SK-N-SH treated with all-trans-retinoic acid at 6 μM for 48 hours (cell line): Measurements from ENCODE around the gene SFRP2.

ENCODE experiments used
- ARNTL ChIP-seq: fragments of 450-650 bp; formaldehyde crosslinking; IDR thresholded peaks from 2 replicates; pipeline ENCODE4 v1.5.0; 2020; ENCODE audit warnings: low read depth, mild to moderate bottlenecking, moderate library complexity, borderline replicate concordance
- BACH2 ChIP-seq: fragments of 250-450 bp; sonication (Bioruptor Pico); IDR thresholded peaks from 2 replicates; pipeline ENCODE4 v1.9.0; 2021; ENCODE audit warnings: mild to moderate bottlenecking, borderline replicate concordance
- CSDC2 ChIP-seq: fragments of 250-450 bp; sonication (Bioruptor Pico); IDR thresholded peaks from 2 replicates; pipeline ENCODE4 v1.5.0; 2020; ENCODE audit warnings: mild to moderate bottlenecking, moderate library complexity
- ESRRG ChIP-seq: fragments of 250-450 bp; sonication (Bioruptor Pico); IDR thresholded peaks from 2 replicates; pipeline ENCODE4 v1.6.1; 2021; ENCODE audit warnings: mild to moderate bottlenecking
- GLIS3 ChIP-seq: fragments of 250-450 bp; sonication (Bioruptor Pico); IDR thresholded peaks from 2 replicates; pipeline ENCODE4 v1.5.0; 2020; ENCODE audit warnings: mild to moderate bottlenecking, moderate library complexity
- RARB ChIP-seq: fragments of 250-450 bp; sonication (Bioruptor Pico); IDR thresholded peaks from 2 replicates; pipeline ENCODE4 v1.8.0; 2021; ENCODE audit warnings: mild to moderate bottlenecking, moderate library complexity
- SNAI2 ChIP-seq: fragments of 250-450 bp; sonication (Bioruptor Pico); IDR thresholded peaks from 2 replicates; pipeline ENCODE4 v1.5.0; 2020; ENCODE audit warnings: mild to moderate bottlenecking, moderate library complexity
- ZC3H10 ChIP-seq: fragments of 250-450 bp; sonication (Bioruptor Pico); IDR thresholded peaks from 2 replicates; pipeline ENCODE4 v1.5.1; 2021; ENCODE audit warnings: mild to moderate bottlenecking, moderate library complexity
- ZFP3 ChIP-seq: fragments of 250-450 bp; sonication (Bioruptor Pico); IDR thresholded peaks from 2 replicates; pipeline ENCODE4 v1.5.0; 2020; ENCODE audit warnings: mild to moderate bottlenecking, moderate library complexity
- ZNF70 ChIP-seq: fragments of 450-650 bp; formaldehyde crosslinking; IDR thresholded peaks from 2 replicates; pipeline ENCODE4 v1.5.0; 2020; ENCODE audit warnings: mild to moderate bottlenecking, moderate library complexity
- TF ChIP-seq, protein P1 (sequence below): fragments of 250-450 bp; sonication (Bioruptor Pico); IDR thresholded peaks from 2 replicates; pipeline ENCODE4 v1.8.0; 2020; ENCODE audit warnings: mild to moderate bottlenecking, moderate library complexity, borderline replicate concordance
- TF ChIP-seq, protein P2 (sequence below): fragments of 250-450 bp; sonication (Bioruptor Pico); IDR thresholded peaks from 2 replicates; pipeline ENCODE4 v1.5.1; 2020; ENCODE audit warnings: low read depth, mild to moderate bottlenecking, moderate library complexity

GRCh38 chr4:153809307-153809706 lies 20.4 kb upstream of the SFRP2 start:
- TF ChIP-seq CSDC2 (CRISPR knock-in tag) (no peak), RARB (CRISPR knock-in tag) (no peak), ZC3H10 (CRISPR knock-in tag) (no peak), GLIS3 (no peak), BACH2 (CRISPR knock-in tag) (no peak), ZFP3 (no peak), ARNTL (CRISPR knock-in tag) (no peak), ESRRG (CRISPR knock-in tag) (no peak), SNAI2 (CRISPR knock-in tag) (no peak), ZNF70 (CRISPR knock-in tag) (no peak)
- TF ChIP-seq, protein P1, sequence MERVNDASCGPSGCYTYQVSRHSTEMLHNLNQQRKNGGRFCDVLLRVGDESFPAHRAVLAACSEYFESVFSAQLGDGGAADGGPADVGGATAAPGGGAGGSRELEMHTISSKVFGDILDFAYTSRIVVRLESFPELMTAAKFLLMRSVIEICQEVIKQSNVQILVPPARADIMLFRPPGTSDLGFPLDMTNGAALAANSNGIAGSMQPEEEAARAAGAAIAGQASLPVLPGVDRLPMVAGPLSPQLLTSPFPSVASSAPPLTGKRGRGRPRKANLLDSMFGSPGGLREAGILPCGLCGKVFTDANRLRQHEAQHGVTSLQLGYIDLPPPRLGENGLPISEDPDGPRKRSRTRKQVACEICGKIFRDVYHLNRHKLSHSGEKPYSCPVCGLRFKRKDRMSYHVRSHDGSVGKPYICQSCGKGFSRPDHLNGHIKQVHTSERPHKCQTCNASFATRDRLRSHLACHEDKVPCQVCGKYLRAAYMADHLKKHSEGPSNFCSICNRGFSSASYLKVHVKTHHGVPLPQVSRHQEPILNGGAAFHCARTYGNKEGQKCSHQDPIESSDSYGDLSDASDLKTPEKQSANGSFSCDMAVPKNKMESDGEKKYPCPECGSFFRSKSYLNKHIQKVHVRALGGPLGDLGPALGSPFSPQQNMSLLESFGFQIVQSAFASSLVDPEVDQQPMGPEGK (CRISPR knock-in tag) = no peak
- TF ChIP-seq, protein P2, sequence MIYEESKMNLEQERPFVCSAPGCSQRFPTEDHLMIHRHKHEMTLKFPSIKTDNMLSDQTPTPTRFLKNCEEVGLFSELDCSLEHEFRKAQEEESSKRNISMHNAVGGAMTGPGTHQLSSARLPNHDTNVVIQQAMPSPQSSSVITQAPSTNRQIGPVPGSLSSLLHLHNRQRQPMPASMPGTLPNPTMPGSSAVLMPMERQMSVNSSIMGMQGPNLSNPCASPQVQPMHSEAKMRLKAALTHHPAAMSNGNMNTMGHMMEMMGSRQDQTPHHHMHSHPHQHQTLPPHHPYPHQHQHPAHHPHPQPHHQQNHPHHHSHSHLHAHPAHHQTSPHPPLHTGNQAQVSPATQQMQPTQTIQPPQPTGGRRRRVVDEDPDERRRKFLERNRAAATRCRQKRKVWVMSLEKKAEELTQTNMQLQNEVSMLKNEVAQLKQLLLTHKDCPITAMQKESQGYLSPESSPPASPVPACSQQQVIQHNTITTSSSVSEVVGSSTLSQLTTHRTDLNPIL = no peak
